HEK293 (cell line): ENCODE data around the gene ACP4.
A peak's percentile ranks its signal among the peaks of the same experiment; 100 is the strongest.

Experiments used
- CTCF ChIA-PET: fragments of 350-600 bp; formaldehyde crosslinking; extraction: SDS; loops from one replicate; lab custom pipeline; 2021; ENCODE audit warnings: antibody characterized with exemption; lab: Yijun Ruan, JAX
- POLR2A ChIA-PET: fragments of 300-600 bp; formaldehyde crosslinking; extraction: SDS; loops from one replicate; lab custom pipeline; 2020; ENCODE audit warnings: antibody characterized with exemption, inconsistent platforms; lab: Yijun Ruan, JAX
- H3K27ac ChIP-seq: fragments of 200-500 bp; sonication (Bioruptor generic); 2 replicates; pipeline ENCODE4 v1.5.1; 2014; ENCODE audit warnings: low read depth, low read length, control low read depth, inconsistent platforms; ENCODE audit errors: extremely low read depth
- H3K36me3 ChIP-seq, 2 experiments: fragments of 200-500 bp in 1 of 2; sonication (Bioruptor generic) in 1 of 2; 1 replicate in 1 of 2; 2 replicates in 1 of 2; pipeline ENCODE4 v1.5.1; 2014 to 2017; ENCODE audit warnings: inconsistent platforms in 2 of 2, low read length in 2 of 2; ENCODE audit not compliant: control insufficient read depth in 2 of 2, insufficient read depth in 1 of 2
- H3K4me1 ChIP-seq: fragments of 200-500 bp; sonication (Bioruptor generic); 2 replicates; pipeline ENCODE4 v1.5.1; 2014; ENCODE audit warnings: mild to moderate bottlenecking, low read length, inconsistent platforms; ENCODE audit not compliant: control insufficient read depth, insufficient read depth
- H3K4me3 ChIP-seq: 2 replicates; pipeline ENCODE4 v1.5.1; 2011; ENCODE audit warnings: low read depth, mild to moderate bottlenecking, control low read depth, low read length, moderate library complexity
- H3K9me3 ChIP-seq: fragments of 200-500 bp; sonication (Bioruptor generic); 2 replicates; pipeline ENCODE4 v1.5.1; 2014; ENCODE audit warnings: low read depth, low read length, inconsistent platforms; ENCODE audit not compliant: control insufficient read depth, insufficient read depth
- GFI1B ChIP-seq: fragments of 450-650 bp; formaldehyde crosslinking; IDR thresholded peaks from 2 replicates; pipeline ENCODE4 v1.5.1; 2016; ENCODE audit warnings: missing biosample characterization, missing genetic modification characterization
- GLIS2 ChIP-seq: fragments of 450-650 bp; formaldehyde crosslinking; IDR thresholded peaks from 2 replicates; pipeline ENCODE4 v1.5.1; 2016; ENCODE audit warnings: missing biosample characterization, missing genetic modification characterization
- SETDB1 ChIP-seq: IDR thresholded peaks from one replicate; pipeline ENCODE4 v1.6.1; 2017; ENCODE audit warnings: mild to moderate bottlenecking, low read length, moderate library complexity, mixed read lengths; ENCODE audit not compliant: insufficient read length
- ZFP3 ChIP-seq: fragments of 450-650 bp; formaldehyde crosslinking; IDR thresholded peaks from 2 replicates; pipeline ENCODE4 v1.5.1; 2016; ENCODE audit warnings: low read depth, missing biosample characterization, missing genetic modification characterization
- ZNF114 ChIP-seq: fragments of 450-650 bp; formaldehyde crosslinking; IDR thresholded peaks from 2 replicates; pipeline ENCODE4 v1.5.0; 2017; ENCODE audit warnings: missing biosample characterization, missing genetic modification characterization
- ZNF121 ChIP-seq: fragments of 450-650 bp; formaldehyde crosslinking; IDR thresholded peaks from 2 replicates; pipeline ENCODE4 v1.5.1; 2016; ENCODE audit warnings: missing biosample characterization, missing genetic modification characterization
- ZNF146 ChIP-seq: fragments of 450-650 bp; formaldehyde crosslinking; IDR thresholded peaks from 2 replicates; pipeline ENCODE4 v1.5.1; 2016; ENCODE audit warnings: missing biosample characterization, missing genetic modification characterization
- ZNF155 ChIP-seq: fragments of 450-650 bp; formaldehyde crosslinking; IDR thresholded peaks from 2 replicates; pipeline ENCODE4 v1.5.1; 2016; ENCODE audit warnings: missing biosample characterization, missing genetic modification characterization
- ZNF169 ChIP-seq: fragments of 450-650 bp; formaldehyde crosslinking; IDR thresholded peaks from 2 replicates; pipeline ENCODE4 v1.5.1; 2016; ENCODE audit warnings: missing biosample characterization, missing genetic modification characterization
- ZNF19 ChIP-seq: fragments of 450-650 bp; formaldehyde crosslinking; IDR thresholded peaks from 2 replicates; pipeline ENCODE4; 2016; ENCODE audit warnings: missing biosample characterization, missing genetic modification characterization, low read depth
- ZNF202 ChIP-seq: fragments of 450-650 bp; formaldehyde crosslinking; IDR thresholded peaks from 2 replicates; pipeline ENCODE4 v1.5.1; 2016; ENCODE audit warnings: missing biosample characterization, missing genetic modification characterization, borderline replicate concordance
- ZNF335 ChIP-seq: fragments of 450-650 bp; formaldehyde crosslinking; conservative IDR thresholded peaks from 2 replicates; pipeline ENCODE4 v1.5.1; 2016; ENCODE audit warnings: missing biosample characterization, missing genetic modification characterization
- ZNF354C ChIP-seq: fragments of 450-650 bp; formaldehyde crosslinking; IDR thresholded peaks from 2 replicates; pipeline ENCODE4 v1.5.1; 2016; ENCODE audit warnings: missing biosample characterization, missing genetic modification characterization, low read depth, borderline replicate concordance
- ZNF366 ChIP-seq: fragments of 450-650 bp; formaldehyde crosslinking; conservative IDR thresholded peaks from 2 replicates; pipeline ENCODE4 v1.5.1; 2016; ENCODE audit warnings: missing biosample characterization, missing genetic modification characterization
- ZNF473 ChIP-seq: fragments of 450-650 bp; formaldehyde crosslinking; IDR thresholded peaks from 2 replicates; pipeline ENCODE4 v1.5.1; 2017; ENCODE audit warnings: missing biosample characterization, missing genetic modification characterization
- ZNF501 ChIP-seq: fragments of 450-650 bp; formaldehyde crosslinking; IDR thresholded peaks from 2 replicates; pipeline ENCODE4 v1.5.1; 2016; ENCODE audit warnings: missing biosample characterization, missing genetic modification characterization
- ZSCAN30 ChIP-seq: fragments of 450-650 bp; IDR thresholded peaks from 2 replicates; pipeline ENCODE4 v1.5.1; 2018; ENCODE audit warnings: missing biosample characterization, mild to moderate bottlenecking, missing genetic modification characterization, moderate library complexity
- TF ChIP-seq, protein P1 (sequence below): fragments of 450-650 bp; formaldehyde crosslinking; IDR thresholded peaks from 2 replicates; pipeline ENCODE4 v1.5.1; 2016; ENCODE audit warnings: missing biosample characterization, missing genetic modification characterization
- TF ChIP-seq, protein P2 (sequence below): fragments of 450-650 bp; formaldehyde crosslinking; IDR thresholded peaks from 2 replicates; pipeline ENCODE4 v1.5.1; 2016; ENCODE audit warnings: missing biosample characterization, missing genetic modification characterization
- TF ChIP-seq, protein P3 (sequence below): fragments of 450-650 bp; formaldehyde crosslinking; IDR thresholded peaks from 2 replicates; pipeline ENCODE4 v1.5.1; 2016; ENCODE audit warnings: missing biosample characterization, missing genetic modification characterization
- TF ChIP-seq, protein P4 (sequence below): fragments of 450-650 bp; formaldehyde crosslinking; IDR thresholded peaks from 2 replicates; pipeline ENCODE4 v1.5.1; 2017; ENCODE audit warnings: missing biosample characterization, missing genetic modification characterization
- TF ChIP-seq, protein P5 (sequence below): fragments of 450-650 bp; formaldehyde crosslinking; IDR thresholded peaks from 2 replicates; pipeline ENCODE4 v1.5.1; 2017; ENCODE audit warnings: missing biosample characterization, missing genetic modification characterization
- TF ChIP-seq, protein P6 (sequence below): fragments of 450-650 bp; formaldehyde crosslinking; IDR thresholded peaks from 2 replicates; pipeline ENCODE4 v1.5.1; 2016; ENCODE audit warnings: missing biosample characterization, missing genetic modification characterization, borderline replicate concordance

ACP4 gene

DNA sequence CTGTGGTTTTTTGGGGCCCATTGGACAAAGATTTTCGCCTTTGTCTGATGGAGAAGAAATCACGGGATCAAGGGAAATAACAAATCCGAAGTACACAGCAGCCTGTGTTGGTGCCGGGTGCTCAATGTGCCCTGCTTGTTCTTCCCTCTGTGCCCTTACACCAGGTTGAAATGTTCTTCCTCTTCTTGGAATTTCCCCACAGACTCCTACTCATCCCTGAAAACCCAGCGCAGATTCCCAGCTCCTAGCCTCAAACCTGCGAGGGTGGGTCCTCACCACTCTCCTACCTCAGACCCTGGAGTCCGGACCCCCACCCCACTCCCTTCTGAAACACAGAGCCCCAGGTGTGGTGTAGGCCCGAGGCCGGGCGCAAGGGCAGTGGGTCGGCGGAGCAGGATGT lies 4.9 kb upstream of the ACP4 start:
- Histone ChIP-seq H3K36me3 (no peaks in the 10 kb centered on the region), H3K4me1 (peaks cover 3% of the 10 kb centered on the region; the same call in 1 of the 2 replicates), H3K27ac (no peak overlapping the region), H3K4me3 (no peak overlapping the region), H3K9me3 (no peaks in the 10 kb centered on the region)
- POLR2A ChIA-PET = no interaction called here
- CTCF ChIA-PET = interaction anchor here (0.8 to 10.1 kb wide), 4 partner anchors 9 to 249 kb away, joined by 4 to 151 read pairs (median 6); no protein-coding TSS in a partner anchor
- no peak for TF ChIP-seq ZNF114 (tag by site-specific recombination)
- TF ChIP-seq ZNF335 = no peak
- TF ChIP-seq GLIS2 (tag by site-specific recombination) = no peak
- no peak for TF ChIP-seq ZNF202
- TF ChIP-seq ZNF155 (tag by site-specific recombination) = no peak
- TF ChIP-seq ZNF366 = 0 out of 2 replicates have a peak, but pooled peaks have one; percentile 0
- TF ChIP-seq ZNF354C = no peak
- TF ChIP-seq ZNF501 (tag by site-specific recombination) = no peak
- TF ChIP-seq SETDB1 = no peak
- peak; percentile 63 for TF ChIP-seq ZFP3

DNA sequence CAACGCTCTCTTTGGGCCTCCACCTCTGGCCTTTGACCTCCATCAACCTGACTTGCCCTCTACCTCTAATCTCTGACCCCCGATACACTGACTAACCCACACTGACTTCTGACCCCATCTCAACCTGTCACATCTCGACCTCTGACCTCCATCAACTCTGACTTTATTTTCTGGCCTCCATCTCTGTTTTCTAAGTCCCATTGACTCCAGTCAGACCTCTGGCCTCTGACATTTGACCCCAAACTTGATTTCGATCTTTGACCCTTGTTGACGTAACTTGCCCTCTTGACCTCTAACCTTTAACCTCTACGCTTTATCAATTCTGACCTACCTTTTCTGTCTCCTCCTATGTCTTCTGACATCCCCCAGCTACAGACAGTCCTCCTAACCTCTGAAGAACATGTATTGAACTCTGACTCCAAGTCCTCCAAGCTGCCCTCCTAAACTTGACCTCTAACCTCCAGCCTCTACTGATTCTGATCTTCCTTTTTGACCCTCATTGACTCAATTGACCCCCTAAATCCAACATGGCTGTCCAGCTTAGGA lies 780 bp downstream of the ACP4 start:
- no peak overlapping the region for H3K4me3 ChIP-seq
- ChIA-PET CTCF (interaction anchor here (9.4 kb wide), 1 partner anchor 130 kb away, joined by 79 read pairs; no protein-coding TSS in a partner anchor), POLR2A (interaction anchor here (0.5 to 7.9 kb wide), 2 partner anchors 12 to 334 kb away, joined by 4 to 85 read pairs; no protein-coding TSS in a partner anchor)
- H3K9me3 ChIP-seq = no peaks in the 10 kb centered on the region
- no peak overlapping the region for H3K27ac ChIP-seq
- peaks cover 0 to 9% of the 10 kb centered on the region in 2 experiments; a peak in 1 of 3 replicates for H3K36me3 ChIP-seq
- H3K4me1 ChIP-seq = peaks cover 4% of the 10 kb centered on the region; the same call in 1 of the 2 replicates
- TF ChIP-seq, protein P1, sequence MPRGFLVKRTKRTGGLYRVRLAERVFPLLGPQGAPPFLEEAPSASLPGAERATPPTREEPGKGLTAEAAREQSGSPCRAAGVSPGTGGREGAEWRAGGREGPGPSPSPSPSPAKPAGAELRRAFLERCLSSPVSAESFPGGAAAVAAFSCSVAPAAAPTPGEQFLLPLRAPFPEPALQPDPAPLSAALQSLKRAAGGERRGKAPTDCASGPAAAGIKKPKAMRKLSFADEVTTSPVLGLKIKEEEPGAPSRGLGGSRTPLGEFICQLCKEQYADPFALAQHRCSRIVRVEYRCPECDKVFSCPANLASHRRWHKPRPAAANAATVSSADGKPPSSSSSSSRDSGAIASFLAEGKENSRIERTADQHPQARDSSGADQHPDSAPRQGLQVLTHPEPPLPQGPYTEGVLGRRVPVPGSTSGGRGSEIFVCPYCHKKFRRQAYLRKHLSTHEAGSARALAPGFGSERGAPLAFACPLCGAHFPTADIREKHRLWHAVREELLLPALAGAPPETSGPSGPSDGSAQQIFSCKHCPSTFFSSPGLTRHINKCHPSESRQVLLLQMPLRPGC = no peak
- no peak for TF ChIP-seq ZNF473 (tag by site-specific recombination)
- TF ChIP-seq, protein P2, sequence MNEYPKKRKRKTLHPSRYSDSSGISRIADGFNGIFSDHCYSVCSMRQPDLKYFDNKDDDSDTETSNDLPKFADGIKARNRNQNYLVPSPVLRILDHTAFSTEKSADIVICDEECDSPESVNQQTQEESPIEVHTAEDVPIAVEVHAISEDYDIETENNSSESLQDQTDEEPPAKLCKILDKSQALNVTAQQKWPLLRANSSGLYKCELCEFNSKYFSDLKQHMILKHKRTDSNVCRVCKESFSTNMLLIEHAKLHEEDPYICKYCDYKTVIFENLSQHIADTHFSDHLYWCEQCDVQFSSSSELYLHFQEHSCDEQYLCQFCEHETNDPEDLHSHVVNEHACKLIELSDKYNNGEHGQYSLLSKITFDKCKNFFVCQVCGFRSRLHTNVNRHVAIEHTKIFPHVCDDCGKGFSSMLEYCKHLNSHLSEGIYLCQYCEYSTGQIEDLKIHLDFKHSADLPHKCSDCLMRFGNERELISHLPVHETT (tag by site-specific recombination) = peak; percentile 15; the same call in 1 of the 2 replicates
- TF ChIP-seq GFI1B (tag by site-specific recombination) = 0 out of 2 replicates have a peak, but pooled peaks have one; percentile 7
- TF ChIP-seq ZNF146 = no peak
- no peak for TF ChIP-seq ZNF19 (tag by site-specific recombination)
- TF ChIP-seq, protein P3, sequence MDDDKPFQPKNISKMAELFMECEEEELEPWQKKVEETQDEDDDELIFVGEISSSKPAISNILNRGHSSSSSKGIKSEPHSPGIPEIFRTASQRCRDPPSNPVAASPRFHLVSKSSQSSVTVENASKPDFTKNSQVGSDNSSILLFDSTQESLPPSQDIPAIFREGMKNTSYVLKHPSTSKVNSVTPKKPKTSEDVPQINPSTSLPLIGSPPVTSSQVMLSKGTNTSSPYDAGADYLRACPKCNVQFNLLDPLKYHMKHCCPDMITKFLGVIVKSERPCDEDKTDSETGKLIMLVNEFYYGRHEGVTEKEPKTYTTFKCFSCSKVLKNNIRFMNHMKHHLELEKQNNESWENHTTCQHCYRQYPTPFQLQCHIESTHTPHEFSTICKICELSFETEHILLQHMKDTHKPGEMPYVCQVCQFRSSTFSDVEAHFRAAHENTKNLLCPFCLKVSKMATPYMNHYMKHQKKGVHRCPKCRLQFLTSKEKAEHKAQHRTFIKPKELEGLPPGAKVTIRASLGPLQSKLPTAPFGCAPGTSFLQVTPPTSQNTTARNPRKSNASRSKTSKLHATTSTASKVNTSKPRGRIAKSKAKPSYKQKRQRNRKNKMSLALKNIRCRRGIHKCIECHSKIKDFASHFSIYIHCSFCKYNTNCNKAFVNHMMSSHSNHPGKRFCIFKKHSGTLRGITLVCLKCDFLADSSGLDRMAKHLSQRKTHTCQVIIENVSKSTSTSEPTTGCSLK (tag by site-specific recombination) = no peak
- no peak for TF ChIP-seq ZNF121 (tag by site-specific recombination)
- TF ChIP-seq, protein P4, sequence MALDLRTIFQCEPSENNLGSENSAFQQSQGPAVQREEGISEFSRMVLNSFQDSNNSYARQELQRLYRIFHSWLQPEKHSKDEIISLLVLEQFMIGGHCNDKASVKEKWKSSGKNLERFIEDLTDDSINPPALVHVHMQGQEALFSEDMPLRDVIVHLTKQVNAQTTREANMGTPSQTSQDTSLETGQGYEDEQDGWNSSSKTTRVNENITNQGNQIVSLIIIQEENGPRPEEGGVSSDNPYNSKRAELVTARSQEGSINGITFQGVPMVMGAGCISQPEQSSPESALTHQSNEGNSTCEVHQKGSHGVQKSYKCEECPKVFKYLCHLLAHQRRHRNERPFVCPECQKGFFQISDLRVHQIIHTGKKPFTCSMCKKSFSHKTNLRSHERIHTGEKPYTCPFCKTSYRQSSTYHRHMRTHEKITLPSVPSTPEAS (tag by site-specific recombination) = peak; percentile 39; the same call in 1 of the 2 replicates
- TF ChIP-seq, protein P5, sequence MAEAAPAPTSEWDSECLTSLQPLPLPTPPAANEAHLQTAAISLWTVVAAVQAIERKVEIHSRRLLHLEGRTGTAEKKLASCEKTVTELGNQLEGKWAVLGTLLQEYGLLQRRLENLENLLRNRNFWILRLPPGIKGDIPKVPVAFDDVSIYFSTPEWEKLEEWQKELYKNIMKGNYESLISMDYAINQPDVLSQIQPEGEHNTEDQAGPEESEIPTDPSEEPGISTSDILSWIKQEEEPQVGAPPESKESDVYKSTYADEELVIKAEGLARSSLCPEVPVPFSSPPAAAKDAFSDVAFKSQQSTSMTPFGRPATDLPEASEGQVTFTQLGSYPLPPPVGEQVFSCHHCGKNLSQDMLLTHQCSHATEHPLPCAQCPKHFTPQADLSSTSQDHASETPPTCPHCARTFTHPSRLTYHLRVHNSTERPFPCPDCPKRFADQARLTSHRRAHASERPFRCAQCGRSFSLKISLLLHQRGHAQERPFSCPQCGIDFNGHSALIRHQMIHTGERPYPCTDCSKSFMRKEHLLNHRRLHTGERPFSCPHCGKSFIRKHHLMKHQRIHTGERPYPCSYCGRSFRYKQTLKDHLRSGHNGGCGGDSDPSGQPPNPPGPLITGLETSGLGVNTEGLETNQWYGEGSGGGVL (tag by site-specific recombination) = 0 out of 2 replicates have a peak, but pooled peaks have one; percentile 12
- no peak for TF ChIP-seq ZSCAN30
- TF ChIP-seq, protein P6, sequence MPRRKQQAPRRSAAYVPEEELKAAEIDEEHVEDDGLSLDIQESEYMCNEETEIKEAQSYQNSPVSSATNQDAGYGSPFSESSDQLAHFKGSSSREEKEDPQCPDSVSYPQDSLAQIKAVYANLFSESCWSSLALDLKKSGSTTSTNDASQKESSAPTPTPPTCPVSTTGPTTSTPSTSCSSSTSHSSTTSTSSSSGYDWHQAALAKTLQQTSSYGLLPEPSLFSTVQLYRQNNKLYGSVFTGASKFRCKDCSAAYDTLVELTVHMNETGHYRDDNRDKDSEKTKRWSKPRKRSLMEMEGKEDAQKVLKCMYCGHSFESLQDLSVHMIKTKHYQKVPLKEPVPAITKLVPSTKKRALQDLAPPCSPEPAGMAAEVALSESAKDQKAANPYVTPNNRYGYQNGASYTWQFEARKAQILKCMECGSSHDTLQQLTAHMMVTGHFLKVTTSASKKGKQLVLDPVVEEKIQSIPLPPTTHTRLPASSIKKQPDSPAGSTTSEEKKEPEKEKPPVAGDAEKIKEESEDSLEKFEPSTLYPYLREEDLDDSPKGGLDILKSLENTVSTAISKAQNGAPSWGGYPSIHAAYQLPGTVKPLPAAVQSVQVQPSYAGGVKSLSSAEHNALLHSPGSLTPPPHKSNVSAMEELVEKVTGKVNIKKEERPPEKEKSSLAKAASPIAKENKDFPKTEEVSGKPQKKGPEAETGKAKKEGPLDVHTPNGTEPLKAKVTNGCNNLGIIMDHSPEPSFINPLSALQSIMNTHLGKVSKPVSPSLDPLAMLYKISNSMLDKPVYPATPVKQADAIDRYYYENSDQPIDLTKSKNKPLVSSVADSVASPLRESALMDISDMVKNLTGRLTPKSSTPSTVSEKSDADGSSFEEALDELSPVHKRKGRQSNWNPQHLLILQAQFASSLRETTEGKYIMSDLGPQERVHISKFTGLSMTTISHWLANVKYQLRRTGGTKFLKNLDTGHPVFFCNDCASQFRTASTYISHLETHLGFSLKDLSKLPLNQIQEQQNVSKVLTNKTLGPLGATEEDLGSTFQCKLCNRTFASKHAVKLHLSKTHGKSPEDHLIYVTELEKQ (tag by site-specific recombination) = peak; percentile 64; the same call in 1 of the 2 replicates
- TF ChIP-seq ZNF169 = no peak
